Aorta (tissue), 5 donors: ENCODE results near the gene ESF1. TPM values are rescaled to one million over a fixed set of nuclear protein-coding genes. Genes with fewer than 3 reads are reported as not detected.

Source experiments
- ATAC-seq: fragments of 200-7000 bp; cut with Tn5 transposase; one replicate; pipeline ENCODE4 v1.9.1; 2022; ENCODE audit warnings: moderate library complexity; ENCODE audit not compliant: low FRiP score
- DNase-seq, 2 donors: peaks; one replicate each; pipeline ENCODE4 v3.0.0-alpha.2; 2020
- H3K27ac ChIP-seq, 2 donors: one replicate each; pipeline ENCODE4 v1.5.1; 2013; ENCODE audit warnings: low read length in 2 of 2, mild to moderate bottlenecking in 2 of 2, moderate library complexity in 2 of 2, control low read depth in 1 of 2, inconsistent platforms in 1 of 2, low read depth in 1 of 2
- H3K27me3 ChIP-seq, 2 donors: one replicate each; pipeline ENCODE4 v1.6.1; 2013; ENCODE audit warnings: control low read depth in 1 of 2, low read length in 1 of 2, mild to moderate bottlenecking in 1 of 2, moderate library complexity in 1 of 2; ENCODE audit not compliant: insufficient read depth in 2 of 2, control insufficient read depth in 1 of 2
- H3K36me3 ChIP-seq, 2 donors: one replicate each; pipeline ENCODE4 v1.6.1; 2013; ENCODE audit warnings: control low read depth in 1 of 2, low read length in 1 of 2, mild to moderate bottlenecking in 1 of 2; ENCODE audit not compliant: insufficient read depth in 2 of 2, control insufficient read depth in 1 of 2
- H3K4me1 ChIP-seq, 2 donors: one replicate each; pipeline ENCODE4 v1.6.1; 2013; ENCODE audit warnings: low read length in 2 of 2, control low read depth in 1 of 2, mild to moderate bottlenecking in 1 of 2, moderate library complexity in 1 of 2; ENCODE audit not compliant: insufficient read depth in 2 of 2, control insufficient read depth in 1 of 2
- H3K4me3 ChIP-seq, 2 donors: one replicate each; pipeline ENCODE4 v1.5.1; 2013; ENCODE audit warnings: low read length in 2 of 2, control low read depth in 1 of 2, mild to moderate bottlenecking in 1 of 2
- H3K9me3 ChIP-seq: one replicate; pipeline ENCODE4 v1.6.1; 2013; ENCODE audit warnings: mild to moderate bottlenecking, low read length; ENCODE audit not compliant: control insufficient read depth
- WGBS, 2 donors: extraction: QIAGEN DNeasy Blood & Tissue Kit; methylation state at CpG; one replicate each; pipeline ENCODE4 v1.1.7; 2013; 5-methylcytosine and 5-hydroxymethylcytosine counted together
- intact Hi-C, 2 donors: fragments of 100-400 bp; cut with DNase I; formaldehyde crosslinking; loops; one replicate each; pipeline versions ENCODE4 v1.14.2 to v1.15.0; 2022
- polyA plus RNA-seq, 2 donors: library from polyadenylated mRNA; stranded (reverse); fragments of 200-250 nt; gene quantifications; one replicate each; pipeline ENCODE4 v1.2.3, GENCODE V29; 2013
- total RNA-seq, 2 donors: library from RNA; stranded (reverse); fragmentation: NEBNext Ultra II Directional; extraction: Animal tissue kit (Norgen Biotek cat#: 25700); gene quantifications; one replicate each; pipeline ENCODE4 v1.2.1, GENCODE V29; 2021
- donor health status: healthy with polysubstance abuse.
- donor health status: Bipolar disorder and iron deficiency.
- donor health status: DM: no; HTN: no; CAD: no.
- donor health status: DM: no; HTN: no; CAD: no.
- donor health status: DM: yes; HTN: yes; CAD: no.

Gene ESF1
- total and polyA plus RNA-seq, 4 donors: 6.8 to 18.2 (median 14.3) TPM

DNA sequence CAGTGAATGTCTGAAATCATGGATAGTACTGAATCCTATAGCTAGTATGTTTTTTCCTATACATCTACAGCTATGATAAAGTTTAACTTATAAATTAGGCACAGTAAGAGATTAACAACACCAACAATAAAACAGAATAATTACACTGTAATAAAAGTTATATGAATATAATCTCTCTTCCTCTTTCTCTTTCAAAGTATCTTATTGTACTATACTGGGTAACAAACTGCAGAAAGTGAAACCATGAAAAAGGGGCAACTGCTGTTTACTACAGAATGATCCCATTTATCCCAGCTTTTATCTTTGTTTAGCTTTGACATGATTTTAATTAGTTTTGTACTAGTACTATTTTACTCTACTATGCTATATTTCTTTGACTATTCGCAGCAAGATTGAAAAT, 25.8 kb downstream of the ESF1 start:
- no peaks in the 10 kb centered on the region for H3K27me3 ChIP-seq
- no peaks in the 10 kb centered on the region for H3K4me1 ChIP-seq
- DNase-seq (no peak), ATAC-seq (no peak)
- WGBS, 2 donors: 40 to 96% methylated on average over 1 of the region's 1 CpG
- H3K9me3 ChIP-seq: no peaks in the 10 kb centered on the region
- no peaks in the 10 kb centered on the region for H3K36me3 ChIP-seq
- H3K27ac ChIP-seq: no peak overlapping the region
- intact Hi-C loops: loop anchor here (10.0 kb wide), 3 partner anchors 204 to 434 kb away; no protein-coding TSS in a partner anchor
- no peak overlapping the region for H3K4me3 ChIP-seq

- 30% methylated on average over 1 of the region's 1 CpG for WGBS, 2 donors
- H3K27me3 ChIP-seq: no peaks in the 10 kb centered on the region
- no peak for DNase-seq
- intact Hi-C loops: loop anchor here (10.0 kb wide), 3 partner anchors 202 to 432 kb away; no protein-coding TSS in a partner anchor
- H3K27ac ChIP-seq: peak overlapping the region; percentile 63 to 76
- ATAC-seq: no peak
- no peaks in the 10 kb centered on the region for H3K36me3 ChIP-seq
- no peaks in the 10 kb centered on the region for H3K9me3 ChIP-seq
- H3K4me1 ChIP-seq: peaks cover 0 to 2% of the 10 kb centered on the region in 2 donors
- no peak overlapping the region for H3K4me3 ChIP-seq
These were observed 28.2 kb downstream of the ESF1 start for GRCh38 chr20:13756551-13756950.

DNA sequence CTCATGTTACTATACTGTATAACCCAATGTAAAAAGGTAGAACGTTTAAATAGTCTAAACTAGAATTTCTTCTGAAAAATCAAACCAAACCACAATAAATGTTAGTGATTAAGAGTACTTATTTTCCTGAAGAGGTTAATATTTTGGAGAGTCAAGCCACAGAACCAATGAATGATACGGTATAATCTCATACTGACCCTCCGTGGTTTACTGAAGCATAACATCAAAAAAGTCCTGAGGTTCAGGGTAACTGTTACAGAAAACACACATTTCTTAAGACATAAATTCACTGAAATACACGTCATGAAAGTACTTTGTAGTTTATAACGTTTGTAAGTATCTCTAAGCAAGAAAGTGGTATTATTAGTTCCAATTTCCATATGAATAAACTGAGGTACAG, 28.9 kb downstream of the ESF1 start:
- Histone ChIP-seq H3K9me3 (no peaks in the 10 kb centered on the region), H3K27me3 (no peaks in the 10 kb centered on the region), H3K36me3 (no peaks in the 10 kb centered on the region), H3K27ac (no peak overlapping the region), H3K4me1 (peaks cover 0 to 2% of the 10 kb centered on the region in 2 donors), H3K4me3 (no peak overlapping the region)
- intact Hi-C loops: loop anchor here (10.0 kb wide), 3 partner anchors 201 to 431 kb away; no protein-coding TSS in a partner anchor
- 20 to 29% methylated on average over 5 of the region's 5 CpGs for WGBS, 2 donors
- ATAC-seq: no peak
- no peak for DNase-seq

GRCh38 chr20:13753436-13754036, 31.2 kb downstream of the ESF1 start:
- ATAC-seq: no peak
- intact Hi-C loops: loop anchor here (5.0 to 10.0 kb wide), 4 partner anchors 141 to 429 kb away; no protein-coding TSS in a partner anchor
- Histone ChIP-seq H3K27ac (no peak overlapping the region), H3K27me3 (no peaks in the 10 kb centered on the region), H3K9me3 (no peaks in the 10 kb centered on the region), H3K36me3 (peaks cover 0 to 2% of the 10 kb centered on the region in 2 donors), H3K4me3 (no peak overlapping the region), H3K4me1 (peaks cover 0 to 2% of the 10 kb centered on the region in 2 donors)
- DNase-seq: no peak
- WGBS, 2 donors: 84 to 88% methylated on average over 2 of the region's 2 CpGs

DNA sequence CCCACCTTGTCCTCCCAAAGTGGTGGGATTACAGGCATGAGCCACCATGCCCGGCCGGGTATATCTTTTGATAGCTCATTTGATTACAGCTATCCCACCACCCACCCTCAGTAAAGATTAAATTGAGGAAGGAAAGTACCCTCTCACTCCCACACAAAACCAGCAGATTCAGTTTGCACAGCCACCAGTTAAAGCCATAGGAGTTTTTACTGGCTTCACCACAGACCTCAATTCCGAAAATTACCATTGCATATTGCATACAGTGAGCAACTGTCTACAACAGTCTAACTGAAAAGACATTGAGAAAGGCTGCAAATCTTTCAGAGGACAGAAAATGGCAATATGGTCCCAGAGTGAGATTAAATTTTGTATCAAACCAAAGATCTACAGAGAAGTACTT, 34.9 kb downstream of the ESF1 start:
- intact Hi-C loops: loop anchor here (5.0 to 10.0 kb wide), 4 partner anchors 138 to 425 kb away; no protein-coding TSS in a partner anchor
- H3K27ac ChIP-seq: no peak overlapping the region
- DNase-seq: no peak

GRCh38 chr20:13745784-13746183, 38.9 kb downstream of the ESF1 start:
- Histone ChIP-seq H3K9me3 (no peaks in the 10 kb centered on the region), H3K27me3 (no peaks in the 10 kb centered on the region), H3K4me3 (no peak overlapping the region), H3K27ac (no peak overlapping the region), H3K4me1 (no peaks in the 10 kb centered on the region), H3K36me3 (peaks cover 0 to 4% of the 10 kb centered on the region in 2 donors)
- WGBS, 2 donors: 75 to 92% methylated on average over 2 of the region's 2 CpGs
- no peak for DNase-seq
- intact Hi-C loops: no loop called here
- ATAC-seq: no peak

More for the DNA sequence above, 34.9 kb downstream of the ESF1 start:
- no peaks in the 10 kb centered on the region for H3K27me3 ChIP-seq
- no peak for ATAC-seq
- no peak overlapping the region for H3K4me3 ChIP-seq
- H3K4me1 ChIP-seq: peaks cover 0 to 2% of the 10 kb centered on the region in 2 donors
- H3K9me3 ChIP-seq: no peaks in the 10 kb centered on the region
- peaks cover 0 to 2% of the 10 kb centered on the region in 2 donors for H3K36me3 ChIP-seq
- 95 to 97% methylated on average over 3 of the region's 3 CpGs for WGBS, 2 donors

GRCh38 chr20:13744352-13744751, 40.4 kb downstream of the ESF1 start:
- Histone ChIP-seq H3K36me3 (peaks cover 0 to 2% of the 10 kb centered on the region in 2 donors), H3K4me1 (peaks cover 0 to 2% of the 10 kb centered on the region in 2 donors), H3K27ac (no peak overlapping the region), H3K9me3 (no peaks in the 10 kb centered on the region), H3K27me3 (no peaks in the 10 kb centered on the region), H3K4me3 (no peak overlapping the region)
- ATAC-seq (no peak), DNase-seq (no peak)
- intact Hi-C loops: loop anchor here in 1 of 2 donors (5.0 kb wide), 3 partner anchors 42 to 72 kb away; no protein-coding TSS in a partner anchor
- 25 to 37% methylated on average over 1 of the region's 1 CpG for WGBS, 2 donors

DNA sequence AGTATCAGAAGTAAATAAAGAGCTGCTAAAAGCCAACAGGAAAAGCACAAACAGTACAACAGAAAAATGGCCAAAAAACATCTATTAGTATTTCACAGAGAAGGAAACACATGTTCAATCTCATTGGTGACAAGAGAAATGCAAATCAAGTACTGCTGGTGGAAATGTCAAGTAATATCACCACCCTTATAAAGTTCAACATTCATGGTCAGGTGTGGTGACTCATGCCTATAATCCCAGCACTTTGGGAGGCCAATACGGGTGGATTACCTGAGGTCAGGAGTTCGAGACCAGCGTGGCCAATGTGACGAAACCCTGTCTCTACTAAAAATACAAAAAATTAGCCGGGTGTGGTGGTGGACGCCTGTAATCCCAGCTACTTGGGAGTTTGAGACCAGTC, 42.8 kb downstream of the ESF1 start:
- Histone ChIP-seq H3K27me3 (no peaks in the 10 kb centered on the region), H3K4me1 (peaks cover 0 to 2% of the 10 kb centered on the region in 2 donors), H3K9me3 (no peaks in the 10 kb centered on the region), H3K36me3 (peaks cover 0 to 2% of the 10 kb centered on the region in 2 donors), H3K27ac (no peak overlapping the region), H3K4me3 (no peak overlapping the region)
- intact Hi-C loops: loop anchor here in 1 of 2 donors (5.0 kb wide), 3 partner anchors 40 to 70 kb away; no protein-coding TSS in a partner anchor
- DNase-seq (no peak), ATAC-seq (no peak)
- 98% methylated on average over 6 of the region's 6 CpGs for WGBS, 2 donors
